HCT116 (cell line): ENCODE results near the gene NSUN7. TPM values are rescaled to one million over a fixed set of nuclear protein-coding genes. Genes with fewer than 3 reads are reported as not detected.

Source experiments
- ATAC-seq: fragments of 200-7000 bp; cut with Tn5 transposase; 2 replicates; pipeline ENCODE4 v1.9.1; 2020; ENCODE audit warnings: mild to moderate bottlenecking, moderate library complexity
- BruUV-seq: library from RNA; stranded (reverse); fragments of 400-500 nt; replicated peaks from 2 replicates; lab custom pipeline; 2021; lab: Mats Ljungman, UMichigan
- CTCF ChIA-PET: fragments of 300-600 bp; sonication (Branson Sonifier 250); formaldehyde crosslinking; loops from one replicate; lab custom pipeline; 2021; ENCODE audit warnings: antibody characterized with exemption; lab: Charles Lee
- POLR2A ChIA-PET: fragments of 300-600, 350-600 bp; sonication (Branson Sonifier 250); formaldehyde crosslinking; loops from one replicate; lab custom pipeline; 2021; ENCODE audit warnings: antibody characterized with exemption; lab: Charles Lee
- RAD21 ChIA-PET, 2 experiments: fragments of 300-600 bp; sonication (Branson Sonifier 250); formaldehyde crosslinking; loops; one replicate each; lab custom pipeline; 2023; ENCODE audit warnings: low total read pairs in 2 of 2; ENCODE audit not compliant: uncharacterized antibody in 2 of 2, unreplicated experiment in 2 of 2, low non-redundant PET in 1 of 2; lab: Charles Lee
- DNase-seq: peaks from one replicate; pipeline ENCODE4 v3.0.0-alpha.2; 2010; ENCODE audit warnings: low read depth, low spot score
- H2AFZ ChIP-seq: fragments of 200-600 bp; shearing (Covaris generic), sonication (generic); 2 replicates; pipeline ENCODE4 v1.6.1; 2017; ENCODE audit warnings: low read depth, mixed run types, mixed read lengths, antibody characterized with exemption, low read length; ENCODE audit not compliant: poor library complexity, severe bottlenecking
- H3K27ac ChIP-seq: 2 replicates; pipeline ENCODE4 v1.5.1; 2012; ENCODE audit warnings: low read depth, low read length
- H3K27me3 ChIP-seq: fragments of 200-600 bp; sonication (generic); 2 replicates; pipeline ENCODE4 v1.6.1; 2016; ENCODE audit warnings: mixed run types, low read length, mixed read lengths; ENCODE audit not compliant: insufficient read depth
- H3K36me3 ChIP-seq, 2 experiments: fragments of 200-500 bp in 1 of 2; fragments of 200-600 bp in 1 of 2; sonication (Bioruptor generic) in 1 of 2; sonication (generic) in 1 of 2; 2 replicates each; pipeline versions ENCODE4 v1.5.1 to v1.6.1; 2014 to 2016; ENCODE audit warnings: low read length in 2 of 2, inconsistent platforms in 1 of 2, mixed read lengths in 1 of 2, mixed run types in 1 of 2; ENCODE audit not compliant: insufficient read depth in 2 of 2, control insufficient read depth in 1 of 2
- H3K4me1 ChIP-seq, 2 experiments: fragments of 200-600 bp in 1 of 2; sonication (generic) in 1 of 2; 2 replicates each; pipeline versions ENCODE4 v1.5.1 to v1.6.1; 2012 to 2017; ENCODE audit warnings: low read length in 2 of 2, inconsistent platforms in 1 of 2, mild to moderate bottlenecking in 1 of 2, mixed read lengths in 1 of 2, mixed run types in 1 of 2, moderate library complexity in 1 of 2; ENCODE audit not compliant: insufficient read depth in 2 of 2, control insufficient read depth in 1 of 2
- H3K4me2 ChIP-seq: fragments of 200-600 bp; sonication (generic); 2 replicates; pipeline ENCODE4 v1.6.1; 2017; ENCODE audit warnings: mixed run types, low read length, mixed read lengths
- H3K4me3 ChIP-seq, 2 experiments: fragments of 200-600 bp in 1 of 2; sonication (generic) in 1 of 2; replicated peaks in 1 of 2; 2 replicates each; pipeline ENCODE4 v1.5.1; 2011 to 2016; ENCODE audit warnings: low read length in 2 of 2, control low read depth in 1 of 2, low read depth in 1 of 2, mild to moderate bottlenecking in 1 of 2, mixed read lengths in 1 of 2, mixed run types in 1 of 2
- H3K79me2 ChIP-seq: fragments of 200-600 bp; sonication (generic); 2 replicates; pipeline ENCODE4 v1.6.1; 2017; ENCODE audit warnings: mild to moderate bottlenecking, mixed run types, low read length, moderate library complexity, mixed read lengths; ENCODE audit not compliant: insufficient read depth
- H3K9ac ChIP-seq: fragments of 200-600 bp; sonication (generic); 2 replicates; pipeline ENCODE4 v1.6.1; 2016; ENCODE audit warnings: low read length, mixed read lengths
- H3K9me2 ChIP-seq: fragments of 200-600 bp; sonication (generic), shearing (Covaris generic); 2 replicates; pipeline ENCODE4 v1.6.1; 2017; ENCODE audit warnings: mixed run types, mild to moderate bottlenecking, moderate library complexity; ENCODE audit not compliant: insufficient read depth
- H3K9me3 ChIP-seq, 2 experiments: fragments of 200-500 bp in 1 of 2; fragments of 200-600 bp in 1 of 2; sonication (Bioruptor generic) in 1 of 2; sonication (generic) in 1 of 2; 2 replicates each; pipeline ENCODE4 v1.6.1; 2014 to 2017; ENCODE audit warnings: low read length in 2 of 2, mixed read lengths in 2 of 2, inconsistent platforms in 1 of 2, low read depth in 1 of 2, mild to moderate bottlenecking in 1 of 2, mixed run types in 1 of 2, moderate library complexity in 1 of 2; ENCODE audit not compliant: control insufficient read depth in 1 of 2, insufficient read depth in 1 of 2
- H4K20me1 ChIP-seq: fragments of 200-600 bp; sonication (generic), shearing (Covaris generic); 2 replicates; pipeline ENCODE4 v1.6.1; 2017; ENCODE audit warnings: mixed run types, mild to moderate bottlenecking, moderate library complexity; ENCODE audit not compliant: insufficient read depth
- CEBPB ChIP-seq: IDR thresholded peaks from 2 replicates; pipeline ENCODE4 v1.6.1; 2012; ENCODE audit warnings: low read depth
- ELF1 ChIP-seq: IDR thresholded peaks from 2 replicates; pipeline ENCODE4 v1.6.1; 2012; ENCODE audit warnings: low read depth, borderline replicate concordance
- EZH2phosphoT487 ChIP-seq: fragments of 200-600 bp; IDR thresholded peaks from 2 replicates; pipeline ENCODE4 v1.6.1; 2018; ENCODE audit warnings: antibody characterized with exemption, borderline replicate concordance
- POLR2A ChIP-seq: IDR thresholded peaks from 2 replicates; pipeline ENCODE4 v1.7.0; 2011; ENCODE audit warnings: borderline replicate concordance; ENCODE audit not compliant: insufficient read depth, insufficient read length; ENCODE audit errors: extremely low read depth
- SIN3A ChIP-seq: IDR thresholded peaks from 2 replicates; pipeline ENCODE4 v1.6.1; 2012; ENCODE audit warnings: low read depth
- SP1 ChIP-seq: IDR thresholded peaks from 2 replicates; pipeline ENCODE4 v1.6.1; 2012; ENCODE audit warnings: low read depth
- SRF ChIP-seq: IDR thresholded peaks from 2 replicates; pipeline ENCODE4 v1.6.1; 2012; ENCODE audit warnings: low read depth
- ZFX ChIP-seq: fragments of 450-650 bp; IDR thresholded peaks from 2 replicates; pipeline ENCODE4 v1.6.1; 2017
- intact Hi-C: fragments of 100-400 bp; cut with micrococcal nuclease; formaldehyde crosslinking; loops from 2 replicates; pipeline ENCODE4 v1.10.0; 2022
- total RNA-seq: library from RNA; stranded (reverse); gene quantifications from one replicate; pipeline ENCODE4 v1.2.1, GENCODE V29; 2021; ENCODE audit not compliant: unreplicated experiment
- TF ChIP-seq, protein P1 (sequence below): IDR thresholded peaks from 2 replicates; pipeline ENCODE4 v1.6.1; 2012
- TF ChIP-seq, protein P2 (sequence below): IDR thresholded peaks from 2 replicates; pipeline ENCODE4 v1.6.1; 2012
- TF ChIP-seq, protein P3 (sequence below), 3 experiments: fragments of 200-600 bp in 1 of 3; sonication (generic) in 1 of 3; IDR thresholded peaks in 2 of 3; conservative IDR thresholded peaks in 1 of 3; 2 replicates each; pipeline ENCODE4 v1.5.1; 2012 to 2017; ENCODE audit warnings: low read depth in 2 of 3, low read length in 2 of 3, antibody characterized with exemption in 1 of 3, borderline replicate concordance in 1 of 3, control low read depth in 1 of 3, mild to moderate bottlenecking in 1 of 3, mixed read lengths in 1 of 3, mixed run types in 1 of 3, moderate library complexity in 1 of 3; ENCODE audit not compliant: insufficient read depth in 1 of 3

NSUN7 gene
- total RNA-seq, 1 experiment from 2014 or later = 0.07 TPM

GRCh38 chr4:40723728-40724127 lies 26.0 kb upstream of the NSUN7 start:
- no peak overlapping the region for H3K4me2 ChIP-seq
- H3K9ac ChIP-seq = no peak overlapping the region
- H3K9me3 ChIP-seq = no peaks in the 10 kb centered on the region
- H3K79me2 ChIP-seq = no peaks in the 10 kb centered on the region
- H3K9me2 ChIP-seq = no peaks in the 10 kb centered on the region
- TF ChIP-seq ELF1 (no peak), POLR2A (no peak), CEBPB (no peak), ZFX (no peak), SP1 (no peak)
- TF ChIP-seq, protein P1, sequence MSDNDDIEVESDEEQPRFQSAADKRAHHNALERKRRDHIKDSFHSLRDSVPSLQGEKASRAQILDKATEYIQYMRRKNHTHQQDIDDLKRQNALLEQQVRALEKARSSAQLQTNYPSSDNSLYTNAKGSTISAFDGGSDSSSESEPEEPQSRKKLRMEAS = no peak
- TF ChIP-seq, protein P2, sequence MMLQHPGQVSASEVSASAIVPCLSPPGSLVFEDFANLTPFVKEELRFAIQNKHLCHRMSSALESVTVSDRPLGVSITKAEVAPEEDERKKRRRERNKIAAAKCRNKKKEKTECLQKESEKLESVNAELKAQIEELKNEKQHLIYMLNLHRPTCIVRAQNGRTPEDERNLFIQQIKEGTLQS = no peak
- TF ChIP-seq, protein P3, sequence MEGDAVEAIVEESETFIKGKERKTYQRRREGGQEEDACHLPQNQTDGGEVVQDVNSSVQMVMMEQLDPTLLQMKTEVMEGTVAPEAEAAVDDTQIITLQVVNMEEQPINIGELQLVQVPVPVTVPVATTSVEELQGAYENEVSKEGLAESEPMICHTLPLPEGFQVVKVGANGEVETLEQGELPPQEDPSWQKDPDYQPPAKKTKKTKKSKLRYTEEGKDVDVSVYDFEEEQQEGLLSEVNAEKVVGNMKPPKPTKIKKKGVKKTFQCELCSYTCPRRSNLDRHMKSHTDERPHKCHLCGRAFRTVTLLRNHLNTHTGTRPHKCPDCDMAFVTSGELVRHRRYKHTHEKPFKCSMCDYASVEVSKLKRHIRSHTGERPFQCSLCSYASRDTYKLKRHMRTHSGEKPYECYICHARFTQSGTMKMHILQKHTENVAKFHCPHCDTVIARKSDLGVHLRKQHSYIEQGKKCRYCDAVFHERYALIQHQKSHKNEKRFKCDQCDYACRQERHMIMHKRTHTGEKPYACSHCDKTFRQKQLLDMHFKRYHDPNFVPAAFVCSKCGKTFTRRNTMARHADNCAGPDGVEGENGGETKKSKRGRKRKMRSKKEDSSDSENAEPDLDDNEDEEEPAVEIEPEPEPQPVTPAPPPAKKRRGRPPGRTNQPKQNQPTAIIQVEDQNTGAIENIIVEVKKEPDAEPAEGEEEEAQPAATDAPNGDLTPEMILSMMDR (IDR thresholded peaks at IDR 0.05 in 2 of 3, conservative IDR thresholded peaks at IDR 0.05 in 1 of 3; ENCODE audit: borderline replicate concordance in 1 of 3, insufficient read depth in 1 of 3, low read depth in 2 of 3, low read length in 2 of 3) = no peak
- ChIA-PET POLR2A (no interaction called here), RAD21 (no interaction called here), CTCF (no interaction called here)
- no peaks in the 10 kb centered on the region for H3K27me3 ChIP-seq
- no TSS peak for BruUV-seq
- ATAC-seq (no peak), DNase-seq (no peak)
- no peaks in the 10 kb centered on the region for H3K36me3 ChIP-seq
- no peak overlapping the region for H3K4me3 ChIP-seq
- no peak overlapping the region for H3K27ac ChIP-seq
- intact Hi-C loops = no loop called here
- peaks cover 0 to 18% of the 10 kb centered on the region in 2 experiments; a peak in 3 of 4 replicates for H3K4me1 ChIP-seq
- no peak overlapping the region for H2AFZ ChIP-seq
- no peaks in the 10 kb centered on the region for H4K20me1 ChIP-seq

GRCh38 chr4:40728333-40728732 lies 21.4 kb upstream of the NSUN7 start:
- H3K9me2 ChIP-seq = no peaks in the 10 kb centered on the region
- DNase-seq = no peak
- no peak for TF ChIP-seq SIN3A
- TF ChIP-seq SRF = no peak
- TF ChIP-seq ELF1 = no peak
- TF ChIP-seq EZH2phosphoT487 = no peak
- TF ChIP-seq, all 23 proteins: peak for 0
- ChIA-PET CTCF (interaction anchor here (0.9 kb wide), 1 partner anchor 9 kb away, joined by 3 read pairs; no protein-coding TSS in a partner anchor), RAD21 (no interaction called here), POLR2A (no interaction called here)
- intact Hi-C loops = no loop called here
- Histone ChIP-seq H3K9me3 (no peaks in the 10 kb centered on the region), H3K4me1 (no peaks in the 10 kb centered on the region), H3K79me2 (no peaks in the 10 kb centered on the region), H3K4me2 (no peak overlapping the region), H3K4me3 (no peak overlapping the region), H2AFZ (no peak overlapping the region), H4K20me1 (no peaks in the 10 kb centered on the region), H3K9ac (no peak overlapping the region), H3K27ac (no peak overlapping the region), H3K27me3 (no peaks in the 10 kb centered on the region), H3K36me3 (no peaks in the 10 kb centered on the region)
- no peak for ATAC-seq
- BruUV-seq = no TSS peak
